WTC11 (cell line): ENCODE measurements around the gene TBCEL. TPM values are rescaled to one million over a fixed set of nuclear protein-coding genes. Genes with fewer than 3 reads are reported as not detected.

Source experiments
- ATAC-seq: fragments of 200-7000 bp; cut with Tn5 transposase; 2 replicates; pipeline ENCODE4 v1.10.0; 2021; ENCODE audit warnings: mild to moderate bottlenecking, moderate library complexity
- CTCF ChIA-PET: fragments of 300-600 bp; sonication (Branson Sonifier 250); formaldehyde crosslinking; loops from one replicate; lab custom pipeline; 2021; ENCODE audit warnings: antibody characterized with exemption; lab: Charles Lee
- POLR2A ChIA-PET: fragments of 350-600 bp; sonication (Branson Sonifier 250); formaldehyde crosslinking; loops from one replicate; lab custom pipeline; 2021; ENCODE audit warnings: antibody characterized with exemption; lab: Charles Lee
- DNase-seq: peaks from one replicate; pipeline ENCODE4 v3.0.0; 2021; ENCODE audit warnings: low spot score
- H3K27ac Mint-ChIP-seq: 2 replicates; pipeline ENCODE4 v1.8.0; 2021; ENCODE audit warnings: mixed read lengths
- H3K27me3 Mint-ChIP-seq: 2 replicates; pipeline ENCODE4 v1.8.0; 2021; ENCODE audit warnings: low read depth, mild to moderate bottlenecking, moderate library complexity, mixed read lengths
- H3K36me3 Mint-ChIP-seq: 2 replicates; pipeline ENCODE4 v1.8.0; 2021; ENCODE audit warnings: mixed read lengths
- H3K4me1 Mint-ChIP-seq: 2 replicates; pipeline ENCODE4 v1.8.0; 2022; ENCODE audit warnings: mixed read lengths
- H3K4me3 Mint-ChIP-seq: 2 replicates; pipeline ENCODE4 v1.8.0; 2021; ENCODE audit warnings: mild to moderate bottlenecking, moderate library complexity, mixed read lengths
- H3K9me3 Mint-ChIP-seq: 2 replicates; pipeline ENCODE4 v1.8.0; 2021; ENCODE audit warnings: mixed read lengths
- ARID4B ChIP-seq: sonication (generic); formaldehyde crosslinking; IDR thresholded peaks from 2 replicates; pipeline ENCODE4 v1.8.0; 2023; ENCODE audit warnings: missing genetic modification reagents, mild to moderate bottlenecking, borderline replicate concordance
- ATF3 ChIP-seq: sonication (generic); formaldehyde crosslinking; conservative IDR thresholded peaks from 2 replicates; pipeline ENCODE4 v1.8.1; 2022; ENCODE audit warnings: mild to moderate bottlenecking, missing genetic modification reagents
- ATF6 ChIP-seq: sonication (generic); formaldehyde crosslinking; IDR thresholded peaks from 2 replicates; pipeline ENCODE4 v1.8.1; 2023; ENCODE audit warnings: mild to moderate bottlenecking, missing genetic modification reagents
- CDX4 ChIP-seq: fragments of 250-450 bp; sonication (Bioruptor Pico); IDR thresholded peaks from 2 replicates; pipeline ENCODE4 v1.9.0; 2021; ENCODE audit warnings: moderate library complexity, mild to moderate bottlenecking, inconsistent platforms, borderline replicate concordance
- CREM ChIP-seq: sonication (generic); formaldehyde crosslinking; IDR thresholded peaks from 2 replicates; pipeline ENCODE4 v1.8.1; 2022; ENCODE audit warnings: mild to moderate bottlenecking, missing genetic modification reagents, moderate library complexity
- FOXK1 ChIP-seq: sonication (generic); formaldehyde crosslinking; IDR thresholded peaks from 2 replicates; pipeline ENCODE4 v1.8.0; 2022; ENCODE audit warnings: mild to moderate bottlenecking, moderate library complexity, missing genetic modification reagents
- GABPB1 ChIP-seq: sonication (generic); formaldehyde crosslinking; IDR thresholded peaks from 2 replicates; pipeline ENCODE4 v1.8.1; 2023; ENCODE audit warnings: mild to moderate bottlenecking, missing genetic modification reagents
- GRHL2 ChIP-seq: fragments of 250-450 bp; sonication (Bioruptor Pico); IDR thresholded peaks from 2 replicates; pipeline ENCODE4 v1.8.0; 2022; ENCODE audit warnings: mild to moderate bottlenecking, moderate library complexity; ENCODE audit not compliant: insufficient replicate concordance, severe bottlenecking
- HMGA2 ChIP-seq: fragments of 250-450 bp; sonication (Bioruptor Pico); IDR thresholded peaks from 2 replicates; pipeline ENCODE4 v1.4.0; 2021; ENCODE audit warnings: mild to moderate bottlenecking, moderate library complexity
- JAZF1 ChIP-seq: fragments of 250-450 bp; sonication (Bioruptor Pico); IDR thresholded peaks from 2 replicates; pipeline ENCODE4 v1.9.0; 2021; ENCODE audit warnings: moderate library complexity, mild to moderate bottlenecking, inconsistent platforms
- MLX ChIP-seq: sonication (generic); formaldehyde crosslinking; IDR thresholded peaks from 2 replicates; pipeline ENCODE4 v1.8.1; 2023; ENCODE audit warnings: mild to moderate bottlenecking, missing genetic modification reagents, moderate library complexity
- MYBL2 ChIP-seq: sonication (generic); formaldehyde crosslinking; IDR thresholded peaks from 2 replicates; pipeline ENCODE4 v1.8.1; 2023; ENCODE audit warnings: mild to moderate bottlenecking, moderate library complexity, missing genetic modification reagents
- NR3C1 ChIP-seq: sonication (generic); formaldehyde crosslinking; conservative IDR thresholded peaks from 2 replicates; pipeline ENCODE4 v1.8.1; 2023; ENCODE audit warnings: low read depth, mild to moderate bottlenecking, missing genetic modification reagents
- RORB ChIP-seq: fragments of 250-450 bp; sonication (Bioruptor Pico); IDR thresholded peaks from 2 replicates; pipeline ENCODE4 v1.9.0; 2021; ENCODE audit warnings: mild to moderate bottlenecking
- SMAD3 ChIP-seq: sonication (generic); formaldehyde crosslinking; IDR thresholded peaks from 2 replicates; pipeline ENCODE4 v1.8.0; 2022; ENCODE audit warnings: missing genetic modification reagents, mild to moderate bottlenecking, borderline replicate concordance
- TEAD1 ChIP-seq: sonication (generic); formaldehyde crosslinking; IDR thresholded peaks from 2 replicates; pipeline ENCODE4 v1.8.0; 2022; ENCODE audit warnings: mild to moderate bottlenecking, missing genetic modification reagents
- USF2 ChIP-seq: sonication (generic); formaldehyde crosslinking; IDR thresholded peaks from 2 replicates; pipeline ENCODE4 v1.8.1; 2023; ENCODE audit warnings: mild to moderate bottlenecking, missing genetic modification reagents, moderate library complexity
- ZBTB21 ChIP-seq: sonication (generic); formaldehyde crosslinking; IDR thresholded peaks from 2 replicates; pipeline ENCODE4 v1.8.1; 2023; ENCODE audit warnings: mild to moderate bottlenecking, missing genetic modification reagents, borderline replicate concordance
- ZBTB43 ChIP-seq: sonication (generic); formaldehyde crosslinking; IDR thresholded peaks from 2 replicates; pipeline ENCODE4 v1.8.1; 2023; ENCODE audit warnings: mild to moderate bottlenecking, missing genetic modification reagents
- ZNF416 ChIP-seq: fragments of 250-450 bp; sonication (Bioruptor Pico); IDR thresholded peaks from 2 replicates; pipeline ENCODE4 v1.9.0; 2021; ENCODE audit warnings: mild to moderate bottlenecking, inconsistent platforms
- ZNF425 ChIP-seq: fragments of 250-450 bp; sonication (Bioruptor Pico); conservative IDR thresholded peaks from 2 replicates; pipeline ENCODE4 v1.9.0; 2021; ENCODE audit warnings: mild to moderate bottlenecking
- ZNF671 ChIP-seq: fragments of 250-450 bp; sonication (Bioruptor Pico); IDR thresholded peaks from 2 replicates; pipeline ENCODE4 v1.8.0; 2021; ENCODE audit warnings: mild to moderate bottlenecking
- ZSCAN18 ChIP-seq: fragments of 250-450 bp; sonication (Bioruptor Pico); IDR thresholded peaks from 2 replicates; pipeline ENCODE4 v2.1.2; 2022; ENCODE audit warnings: mild to moderate bottlenecking, moderate library complexity
- total RNA-seq: library from RNA; stranded (reverse); gene quantifications from 3 replicates; pipeline ENCODE4 v1.2.3, GENCODE V29; 2021

TBCEL gene
- total RNA-seq, 1 experiment from 2014 or later, result 9.5 TPM

GRCh38 chr11:120974466-120974865, 49.4 kb upstream of the TBCEL start (continued):
- TF ChIP-seq ATF6 (CRISPR knock-in tag), result no peak
- no peak for TF ChIP-seq NR3C1 (CRISPR knock-in tag)
- no peak for TF ChIP-seq MLX (CRISPR knock-in tag)
- no peak for TF ChIP-seq ZNF416 (CRISPR knock-in tag)
- TF ChIP-seq, all 79 proteins: peak for 0

- POLR2A ChIA-PET, result no interaction called here
- no peak overlapping the region for H3K27ac Mint-ChIP-seq
- no peak overlapping the region for H3K4me3 Mint-ChIP-seq
Observed at GRCh38 chr11:120974965-120975364, 48.9 kb upstream of the TBCEL start.

More at GRCh38 chr11:120974965-120975364, 48.9 kb upstream of the TBCEL start:
- TF ChIP-seq NR3C1 (CRISPR knock-in tag) (no peak), GRHL2 (no peak), ZSCAN18 (CRISPR knock-in tag) (no peak), CDX4 (CRISPR knock-in tag) (no peak), ARID4B (CRISPR knock-in tag) (no peak), ATF3 (CRISPR knock-in tag) (no peak), MYBL2 (CRISPR knock-in tag) (no peak), ZBTB21 (CRISPR knock-in tag) (no peak), CREM (CRISPR knock-in tag) (no peak), ZNF425 (CRISPR knock-in tag) (no peak), GABPB1 (CRISPR knock-in tag) (no peak), ZBTB43 (CRISPR knock-in tag) (no peak), RORB (CRISPR knock-in tag) (no peak), ZNF671 (CRISPR knock-in tag) (no peak), FOXK1 (CRISPR knock-in tag) (no peak), TEAD1 (no peak), JAZF1 (CRISPR knock-in tag) (no peak), SMAD3 (CRISPR knock-in tag) (no peak), USF2 (no peak), HMGA2 (CRISPR knock-in tag) (no peak)
- DNase-seq (no peak), ATAC-seq (no peak)
- Mint-ChIP-seq H3K27me3 (no peaks in the 10 kb centered on the region), H3K36me3 (no peaks in the 10 kb centered on the region), H3K9me3 (no peaks in the 10 kb centered on the region), H3K4me1 (0 out of 2 replicates have a peak, but pooled peaks cover 3% of the 10 kb centered on the region)
- CTCF ChIA-PET, result interaction anchor here (1.3 to 1.9 kb wide), 4 partner anchors 9 to 37 kb away, joined by 3 to 9 read pairs (median 4); no protein-coding TSS in a partner anchor
